Stimulated activated CD4-positive, alpha-beta T cell treated with anti-CD3 and anti-CD28 coated beads, Interleukin-4, amount 100 ng/mL, for 1 hour (primary cell): ENCODE results near the gene WWP2.

Experiments used
- DNase-seq: peaks from one replicate; pipeline ENCODE4 v3.0.0-alpha.2; 2020

The WWP2 gene

DNA sequence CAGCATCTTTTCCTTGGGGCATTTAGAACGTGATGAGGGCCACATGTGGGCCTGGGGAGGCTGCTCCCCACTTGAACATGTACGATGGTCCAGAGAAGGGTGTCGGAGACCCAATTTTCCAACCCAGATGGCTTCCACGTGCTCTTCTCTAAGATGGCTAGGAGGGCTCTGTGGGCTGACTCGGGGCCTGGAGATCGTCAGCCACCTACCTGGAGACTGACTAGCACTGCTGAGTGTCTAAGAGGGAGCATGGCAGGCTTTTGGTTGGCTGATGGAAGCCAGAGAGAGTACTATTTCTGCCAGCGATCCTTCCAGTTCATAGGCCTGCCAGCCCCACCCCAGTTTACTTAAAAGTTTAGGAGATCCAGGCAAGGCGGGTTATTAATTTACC, 128.8 kb downstream of the WWP2 start:
- no peak for DNase-seq

DNA sequence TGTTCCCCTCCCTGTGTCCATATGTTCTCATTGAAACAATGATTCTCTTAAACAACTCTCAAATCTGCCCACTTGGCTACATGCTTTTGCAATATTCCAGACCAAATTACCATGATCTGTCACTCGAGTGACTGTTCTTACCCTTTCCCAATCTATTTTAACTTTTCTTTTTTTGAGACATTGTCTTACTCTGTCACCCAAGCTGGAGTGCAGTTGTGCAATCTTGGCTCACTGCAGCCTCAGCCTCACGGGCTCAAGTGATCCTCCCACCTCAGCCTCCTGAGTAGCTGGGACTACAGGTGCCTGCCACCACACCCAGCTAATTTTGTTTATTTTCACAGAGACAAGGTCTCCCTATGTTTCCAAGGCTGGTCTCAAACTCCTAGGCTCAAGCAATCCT, 130.2 kb downstream of the WWP2 start:
- DNase-seq = no peak

GRCh38 chr16:69893106-69893505, 131.0 kb downstream of the WWP2 start:
- no peak for DNase-seq

- no peak for DNase-seq
Measured at GRCh38 chr16:69894676-69895075, 132.5 kb downstream of the WWP2 start.

DNA sequence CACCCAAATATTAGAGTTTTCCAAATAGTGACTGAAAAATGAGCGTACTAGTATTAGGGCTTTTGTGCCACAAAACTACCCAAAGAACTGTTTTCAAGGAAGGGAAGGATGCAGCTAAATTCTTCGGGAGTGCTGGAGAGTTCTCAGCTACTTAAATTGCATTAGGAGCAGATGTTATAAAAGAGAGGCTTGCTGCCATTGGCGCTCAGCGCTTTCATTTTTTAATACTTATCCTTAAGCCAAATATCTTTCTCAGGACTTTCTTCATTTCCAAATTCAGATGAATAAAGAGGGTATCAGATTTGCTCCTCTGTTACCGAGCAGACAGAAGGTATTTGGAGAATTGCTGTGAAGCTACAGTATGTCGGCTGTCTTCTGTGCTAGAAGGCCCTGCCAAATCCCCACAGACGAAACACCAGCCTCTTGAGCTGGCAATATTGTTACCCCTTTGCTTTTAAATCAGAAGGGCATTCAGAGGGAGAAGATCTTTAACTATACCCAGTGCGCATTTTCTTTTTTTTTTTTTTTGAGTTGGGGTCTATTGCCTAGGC, 141.8 kb downstream of the WWP2 start:
- no peak for DNase-seq

DNA sequence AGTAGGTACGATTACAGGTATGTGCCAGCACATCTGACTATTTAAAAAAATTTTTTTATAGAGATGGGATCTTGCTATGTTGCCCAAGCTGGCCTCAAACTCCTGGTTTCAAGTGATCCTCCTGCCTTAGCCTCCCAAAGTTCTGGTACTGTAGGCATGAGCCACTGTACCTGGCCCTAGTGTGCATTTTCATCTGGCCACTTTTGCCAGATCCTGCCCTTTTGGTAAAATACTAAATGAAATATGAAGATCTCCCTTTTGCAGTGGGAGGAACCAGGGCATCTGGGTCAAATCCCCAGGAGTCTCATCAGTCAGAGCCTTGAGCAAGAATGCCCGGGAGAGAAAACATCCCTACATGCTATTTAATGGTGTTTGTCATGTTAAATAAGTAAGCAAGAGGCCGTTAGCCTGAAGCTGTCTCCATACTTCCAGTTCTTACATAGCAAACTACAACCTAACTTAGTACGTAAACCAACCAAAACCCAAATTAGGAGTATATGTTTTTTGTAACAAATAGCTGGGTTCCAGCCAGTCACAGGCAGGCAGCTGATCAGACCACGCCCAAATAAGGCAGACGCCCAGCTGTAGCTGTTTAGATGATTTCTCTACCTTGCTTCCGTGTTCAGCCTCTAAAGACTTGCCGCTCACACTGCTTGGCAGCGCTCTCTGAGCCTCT, 142.5 kb downstream of the WWP2 start:
- DNase-seq = no peak

- no peak for DNase-seq
Measured at GRCh38 chr16:69905171-69905555, 143.0 kb downstream of the WWP2 start.

- no peak for DNase-seq
Measured at GRCh38 chr16:69906838-69907401, 144.8 kb downstream of the WWP2 start.

- DNase-seq = no peak
Measured at GRCh38 chr16:69909043-69909442, 146.9 kb downstream of the WWP2 start.

DNA sequence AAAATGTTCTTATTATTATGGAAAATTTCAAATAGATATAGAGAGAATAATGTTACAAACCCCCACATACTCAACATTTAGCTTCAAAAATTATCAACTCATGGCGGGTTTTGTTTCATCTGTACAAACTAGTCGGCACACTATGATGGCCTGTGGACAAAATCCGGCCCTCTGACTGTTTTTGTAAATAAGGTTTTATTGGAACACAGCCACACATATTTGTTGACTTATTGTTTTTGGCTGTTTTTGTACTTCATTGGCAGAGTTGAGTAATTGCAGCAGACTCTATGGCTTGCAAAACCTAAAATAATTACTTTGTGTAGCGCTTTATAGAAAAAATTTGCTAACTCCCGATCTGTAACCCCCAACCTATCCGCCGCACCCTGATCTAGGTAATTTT, 147.6 kb downstream of the WWP2 start:
- DNase-seq = no peak

- no peak for DNase-seq
Measured at GRCh38 chr16:69910964-69911363, 148.8 kb downstream of the WWP2 start.

DNA sequence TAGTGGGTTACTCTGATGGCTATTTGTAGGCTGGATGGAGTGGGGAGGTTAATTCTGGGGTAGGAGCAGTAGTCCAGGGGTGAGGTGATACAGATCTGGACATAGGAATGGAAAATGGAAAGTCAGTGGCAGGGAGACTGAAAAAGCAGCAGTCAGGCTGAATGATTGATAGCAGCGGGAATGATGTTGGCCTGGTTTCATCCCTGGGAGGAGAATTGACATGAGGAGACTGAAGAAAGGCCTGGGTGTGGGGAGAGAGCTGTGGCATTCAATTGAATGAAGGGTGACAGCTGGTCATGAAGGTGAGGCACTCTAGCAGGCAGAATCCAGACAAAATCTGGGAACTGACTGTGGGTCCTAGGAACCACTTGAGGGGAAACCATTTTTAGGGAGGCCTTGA, 154.3 kb downstream of the WWP2 start:
- DNase-seq = no peak

DNA sequence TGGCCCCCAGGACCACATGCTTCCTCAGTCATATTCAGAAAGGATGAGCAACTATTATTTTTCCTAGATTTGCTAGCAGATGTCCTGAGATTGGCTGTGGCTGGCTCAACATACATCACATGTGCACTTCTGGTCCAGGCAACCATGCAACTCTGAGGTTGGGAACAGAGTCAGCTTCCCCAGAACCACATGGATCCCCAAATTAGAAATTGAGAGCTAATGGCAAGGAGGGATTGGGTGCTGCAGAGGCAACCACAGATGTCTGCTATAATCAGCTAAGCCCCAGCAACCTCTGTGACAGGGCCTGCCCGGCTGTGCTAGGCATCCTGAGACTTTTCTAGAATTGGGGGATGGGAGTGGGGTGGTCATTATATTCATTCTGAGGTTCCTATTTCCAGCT, 155.2 kb downstream of the WWP2 start:
- no peak for DNase-seq

GRCh38 chr16:69917739-69918138, 155.6 kb downstream of the WWP2 start:
- DNase-seq = no peak

GRCh38 chr16:69918241-69918640, 156.1 kb downstream of the WWP2 start:
- DNase-seq = no peak

GRCh38 chr16:69921127-69921526, 159.0 kb downstream of the WWP2 start:
- no peak for DNase-seq

DNA sequence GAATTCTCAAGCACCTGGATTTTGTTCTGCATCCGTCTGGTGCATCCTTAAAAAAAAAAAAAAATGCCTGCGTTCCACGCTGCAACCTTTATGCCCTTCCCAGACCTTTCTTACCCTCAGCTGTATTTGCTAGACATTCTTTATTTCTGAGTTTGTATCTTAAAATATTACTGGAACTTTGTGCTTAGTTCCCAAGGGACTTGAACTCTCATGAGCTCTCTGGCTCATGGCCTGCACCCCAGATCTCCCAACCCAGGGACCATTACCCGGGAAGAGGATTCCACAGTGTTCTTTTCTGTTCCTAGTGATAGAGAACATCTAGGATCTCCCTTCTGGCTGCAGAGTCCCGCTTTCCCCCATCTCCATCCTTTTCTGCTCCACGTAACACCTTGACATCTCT, 160.1 kb downstream of the WWP2 start:
- no peak for DNase-seq

- no peak for DNase-seq
Measured at GRCh38 chr16:69924041-69924775, 162.1 kb downstream of the WWP2 start.

DNA sequence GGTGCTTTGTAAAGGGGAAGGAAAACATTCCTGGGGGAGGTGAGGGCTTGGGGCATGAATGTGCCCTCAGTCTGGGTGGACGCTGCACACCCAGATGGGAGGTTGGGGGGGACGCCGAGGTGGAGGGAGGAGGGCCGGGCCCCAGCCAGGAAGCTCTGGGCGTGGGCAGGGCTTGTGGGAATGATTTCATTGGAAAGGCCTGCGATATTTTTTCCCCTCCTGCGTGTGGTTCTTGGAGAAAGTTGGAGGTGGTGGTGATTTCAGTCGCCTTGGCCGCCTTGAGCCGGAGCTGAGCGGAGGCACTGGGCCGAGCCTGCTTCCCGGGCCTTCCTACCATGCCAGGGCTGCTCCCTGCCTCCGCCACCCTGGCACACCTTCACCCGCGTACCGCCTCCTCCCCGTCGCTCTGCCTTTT, 162.7 kb downstream of the WWP2 start:
- no peak for DNase-seq

GRCh38 chr16:69925311-69925710, 163.2 kb downstream of the WWP2 start:
- no peak for DNase-seq

GRCh38 chr16:69926241-69926640, 164.1 kb downstream of the WWP2 start:
- DNase-seq = no peak

DNA sequence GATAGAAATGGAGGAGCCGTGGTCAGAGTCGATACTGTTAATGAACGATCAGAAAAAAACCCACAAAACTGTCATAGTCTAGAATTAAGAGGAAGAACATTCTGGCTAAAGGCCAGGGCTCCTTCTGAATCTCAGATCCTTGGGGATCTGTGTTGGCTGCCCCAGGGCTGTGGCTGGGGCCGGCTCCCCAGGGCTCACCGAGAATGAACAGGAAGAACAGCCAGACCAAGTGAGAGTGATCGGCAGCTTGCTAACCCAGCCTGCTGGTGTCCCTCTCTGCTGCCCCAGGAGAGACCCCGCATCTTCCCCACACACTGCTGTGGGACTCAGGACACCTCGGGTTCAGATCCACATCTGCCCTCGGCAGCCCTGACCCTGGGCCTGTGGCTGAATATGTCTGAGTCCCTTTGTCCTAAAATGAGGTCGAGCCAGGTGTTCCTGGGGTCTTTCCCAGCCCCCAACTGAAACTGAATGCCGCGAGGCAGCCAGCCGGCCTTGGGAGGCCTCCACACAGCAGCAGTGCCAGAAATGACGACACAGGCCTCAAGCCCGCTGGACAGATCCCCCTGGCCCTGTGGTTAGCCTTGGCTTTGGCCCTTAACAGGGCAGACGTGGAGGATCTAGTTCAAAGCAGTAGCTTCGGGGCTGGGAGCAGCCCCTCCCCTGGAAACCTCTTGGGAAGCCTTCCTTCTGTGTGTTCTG, 165.1 kb downstream of the WWP2 start:
- DNase-seq = no peak

- DNase-seq = no peak
Measured at GRCh38 chr16:69928856-69929400, 166.8 kb downstream of the WWP2 start.
